Activated T-cell treated with anti-CD3 and anti-CD28 coated beads for 4 hours (primary cell): ENCODE data around the gene FEM1B.

Experiments used
- DNase-seq: peaks from one replicate; pipeline ENCODE4 v3.0.0-alpha.2; 2020

FEM1B gene

GRCh38 chr15:68326711-68327354, 49.3 kb downstream of the FEM1B start:
- no peak for DNase-seq

- no peak for DNase-seq
Observed at GRCh38 chr15:68328443-68328842, 50.9 kb downstream of the FEM1B start.

- no peak for DNase-seq
Observed at GRCh38 chr15:68328964-68329363, 51.4 kb downstream of the FEM1B start.

- DNase-seq, result no peak
Observed at GRCh38 chr15:68330416-68330815, 52.9 kb downstream of the FEM1B start.

GRCh38 chr15:68330901-68331300, 53.4 kb downstream of the FEM1B start:
- no peak for DNase-seq

- DNase-seq, result no peak
Observed at GRCh38 chr15:68332266-68332665, 54.7 kb downstream of the FEM1B start.

- no peak for DNase-seq
Observed at GRCh38 chr15:68333775-68334470, 56.4 kb downstream of the FEM1B start.

GRCh38 chr15:68334661-68335124, 57.1 kb downstream of the FEM1B start:
- DNase-seq, result no peak

GRCh38 chr15:68335251-68335650, 57.7 kb downstream of the FEM1B start:
- DNase-seq, result no peak

- DNase-seq, result no peak
Observed at GRCh38 chr15:68335655-68336054, 58.1 kb downstream of the FEM1B start.

GRCh38 chr15:68336516-68336915, 59.0 kb downstream of the FEM1B start:
- no peak for DNase-seq

- no peak for DNase-seq
Observed at GRCh38 chr15:68337826-68338225, 60.3 kb downstream of the FEM1B start.

GRCh38 chr15:68339481-68339880, 61.9 kb downstream of the FEM1B start:
- no peak for DNase-seq

- no peak for DNase-seq
Observed at GRCh38 chr15:68340726-68341671, 63.5 kb downstream of the FEM1B start.

- no peak for DNase-seq
Observed at GRCh38 chr15:68341760-68342725, 64.5 kb downstream of the FEM1B start.

GRCh38 chr15:68343579-68344225, 66.2 kb downstream of the FEM1B start:
- DNase-seq, result no peak

- DNase-seq, result no peak
Observed at GRCh38 chr15:68344600-68344999, 67.1 kb downstream of the FEM1B start.
